Type B pancreatic cell (in vitro differentiated cells): ENCODE measurements around the gene GRK6. TPM values are rescaled to one million over a fixed set of nuclear protein-coding genes. Genes with fewer than 3 reads are reported as not detected.

Experiments
- DNase-seq: peaks from one replicate; pipeline ENCODE4 v3.0.0; 2021; ENCODE audit warnings: mixed read lengths; ENCODE audit not compliant: unreplicated experiment; ENCODE audit errors: extremely low spot score
- H3K27ac Mint-ChIP-seq: 2 replicates; pipeline ENCODE4 v1.8.0; 2021; ENCODE audit warnings: mild to moderate bottlenecking, mixed read lengths
- H3K27me3 Mint-ChIP-seq: 2 replicates; pipeline ENCODE4 v1.8.0; 2021; ENCODE audit warnings: mixed read lengths
- H3K36me3 Mint-ChIP-seq: 2 replicates; pipeline ENCODE4 v1.8.0; 2021; ENCODE audit warnings: mixed read lengths
- H3K4me1 Mint-ChIP-seq: one replicate; pipeline ENCODE4 v1.8.0; 2021; ENCODE audit warnings: mixed read lengths; ENCODE audit not compliant: unreplicated experiment
- H3K4me3 Mint-ChIP-seq: 2 replicates; pipeline ENCODE4 v1.8.0; 2021; ENCODE audit warnings: mild to moderate bottlenecking, mixed read lengths
- H3K9me3 Mint-ChIP-seq: 2 replicates; pipeline ENCODE4 v1.8.0; 2021; ENCODE audit warnings: mixed read lengths
- CTCF ChIP-seq: fragments of 200-600 bp; sonication (generic); conservative IDR thresholded peaks from 2 replicates; pipeline ENCODE4 v1.5.0; 2021; ENCODE audit warnings: antibody characterized with exemption, mild to moderate bottlenecking
- total RNA-seq: library from RNA; stranded (reverse); gene quantifications from 2 replicates; pipeline ENCODE4 v1.2.1, GENCODE V29; 2021; ENCODE audit warnings: low replicate concordance

The GRK6 gene
- total RNA-seq, 1 donor from 2014 or later: 47.3 TPM

GRCh38 chr5:177440990-177441780 is 14.7 kb downstream of the GRK6 start:
- Mint-ChIP-seq H3K9me3 (no peaks in the 10 kb centered on the region), H3K4me1 (peaks cover 14% of the 10 kb centered on the region), H3K36me3 (peaks cover 16% of the 10 kb centered on the region), H3K27me3 (peaks cover 15% of the 10 kb centered on the region), H3K27ac (no peak overlapping the region), H3K4me3 (no peak overlapping the region)
- no peak for DNase-seq
- TF ChIP-seq CTCF: no peak

GRCh38 chr5:177442066-177442826 is 15.8 kb downstream of the GRK6 start:
- no peak for TF ChIP-seq CTCF
- Mint-ChIP-seq H3K4me1 (peaks cover 14% of the 10 kb centered on the region), H3K4me3 (no peak overlapping the region), H3K9me3 (no peaks in the 10 kb centered on the region), H3K36me3 (peaks cover 16% of the 10 kb centered on the region), H3K27ac (no peak overlapping the region), H3K27me3 (peaks cover 15% of the 10 kb centered on the region)
- no peak for DNase-seq

- Mint-ChIP-seq H3K27me3 (peaks cover 22% of the 10 kb centered on the region), H3K27ac (peak overlapping the region; percentile 39), H3K4me1 (peaks cover 19% of the 10 kb centered on the region), H3K4me3 (no peak overlapping the region), H3K9me3 (no peaks in the 10 kb centered on the region), H3K36me3 (peaks cover 11% of the 10 kb centered on the region)
- DNase-seq: no peak
- no peak for TF ChIP-seq CTCF
Measured at GRCh38 chr5:177443144-177443983, 16.9 kb downstream of the GRK6 start.

GRCh38 chr5:177444106-177445051 is 17.9 kb downstream of the GRK6 start:
- Mint-ChIP-seq H3K27ac (peak overlapping the region; percentile 84), H3K36me3 (peaks cover 7% of the 10 kb centered on the region)

More at GRCh38 chr5:177444106-177445051, 17.9 kb downstream of the GRK6 start:
- Mint-ChIP-seq H3K9me3 (no peaks in the 10 kb centered on the region), H3K27me3 (peaks cover 27% of the 10 kb centered on the region), H3K4me3 (peak overlapping the region; percentile 83), H3K4me1 (peaks cover 24% of the 10 kb centered on the region)
- DNase-seq: no peak
- TF ChIP-seq CTCF: no peak
